Forelimb muscle (tissue), 1 donor: ENCODE results near the gene FRMD3. TPM values are rescaled to one million over a fixed set of nuclear protein-coding genes. Genes with fewer than 3 reads are reported as not detected.

Source experiments
- DNase-seq: peaks from one replicate; pipeline ENCODE4 v3.0.0-alpha.2; 2013; ENCODE audit warnings: low read depth
- polyA plus RNA-seq: library from polyadenylated mRNA; unstranded; fragments of 120-200 nt; gene quantifications from one replicate; pipeline ENCODE4 v1.2.1, GENCODE V29; 2013; ENCODE audit not compliant: insufficient read length

Gene FRMD3
- polyA plus RNA-seq, 1 donor = 31.3 TPM

DNA sequence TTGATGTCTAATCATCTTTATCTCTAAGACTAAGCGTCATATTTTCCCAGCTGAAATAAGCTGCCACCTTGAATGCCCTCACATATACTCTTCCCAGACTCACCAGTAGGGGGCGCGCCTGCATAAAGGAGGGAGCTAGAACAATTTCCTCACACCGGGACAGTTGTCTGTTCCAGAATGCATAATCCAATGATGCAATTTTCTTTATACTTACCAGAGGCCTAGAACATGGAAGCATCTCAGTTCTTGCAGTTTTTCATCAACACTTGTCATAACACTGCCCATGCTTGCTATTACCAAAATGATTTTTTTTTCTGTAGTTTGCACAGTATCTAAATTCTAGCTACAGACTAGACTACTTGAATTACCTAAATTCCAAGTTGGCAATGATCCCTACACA lies 203.9 kb downstream of the FRMD3 start:
- peak; percentile 52 for DNase-seq

DNA sequence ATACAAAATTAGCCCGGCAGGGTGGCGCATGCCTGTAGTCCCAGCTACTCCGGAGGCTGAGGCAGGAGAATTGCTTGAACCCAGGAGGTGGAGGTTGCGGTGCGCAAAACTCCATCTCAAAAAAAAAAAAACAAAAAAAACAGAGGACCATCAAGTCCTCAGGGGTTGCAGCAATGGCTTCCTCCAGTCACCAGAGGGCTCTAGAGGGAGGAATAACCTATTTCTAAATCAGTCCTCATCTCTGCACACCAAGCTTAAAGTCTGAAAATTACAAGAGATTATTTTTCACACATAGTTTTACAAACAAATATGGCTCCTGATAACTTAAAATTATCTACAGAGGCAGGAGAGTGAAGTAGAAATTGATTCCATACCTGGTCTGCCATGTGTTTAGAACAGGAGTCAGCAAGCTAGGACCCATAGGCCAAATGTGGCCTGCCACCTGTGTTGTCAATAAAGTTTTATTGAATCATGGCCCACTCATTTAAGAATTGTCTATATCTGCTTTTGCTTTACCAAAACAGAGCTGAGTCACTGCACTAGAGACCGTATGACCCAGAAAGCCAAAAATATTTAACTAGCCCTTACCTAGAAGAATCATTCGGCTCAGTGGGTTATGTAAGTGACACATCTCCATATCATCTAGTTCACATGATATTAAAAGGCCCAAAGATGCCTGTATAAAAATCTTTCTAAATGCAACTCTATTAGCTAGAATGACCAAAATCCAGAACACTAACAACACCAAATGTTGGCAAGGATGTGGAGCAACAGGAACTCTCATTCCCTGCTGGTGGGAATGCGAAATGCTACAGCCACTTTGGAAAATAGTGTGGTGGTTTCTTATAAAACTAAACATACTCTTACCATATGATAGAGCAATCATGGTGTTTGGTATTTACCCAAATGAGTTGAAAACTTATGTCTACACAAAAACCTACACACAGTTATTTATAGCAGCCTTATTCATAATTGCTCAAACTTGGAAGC lies 207.7 kb downstream of the FRMD3 start:
- DNase-seq = no peak

- DNase-seq = no peak
Observed at GRCh38 chr9:83327750-83328622, 210.2 kb downstream of the FRMD3 start.

DNA sequence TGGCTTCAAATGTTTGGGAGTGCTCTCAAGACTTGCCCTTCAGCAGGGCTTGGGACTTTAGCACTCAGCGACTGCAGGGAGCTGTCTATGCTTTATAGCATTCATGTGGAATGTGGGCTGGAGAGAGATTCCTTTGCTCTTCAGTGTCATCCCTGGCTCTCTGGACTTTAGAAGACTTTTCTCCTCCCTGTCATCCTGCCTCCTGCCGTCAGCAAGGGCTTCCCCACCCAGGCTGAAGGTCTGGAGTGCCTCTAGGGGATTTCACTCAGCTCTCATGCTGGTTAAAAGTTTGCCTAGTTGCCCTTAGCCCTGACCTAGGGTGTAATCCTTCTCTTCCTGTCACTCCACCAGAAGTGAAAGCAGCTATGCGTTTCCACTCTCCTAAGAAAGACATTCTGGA lies 210.9 kb downstream of the FRMD3 start:
- no peak for DNase-seq

DNA sequence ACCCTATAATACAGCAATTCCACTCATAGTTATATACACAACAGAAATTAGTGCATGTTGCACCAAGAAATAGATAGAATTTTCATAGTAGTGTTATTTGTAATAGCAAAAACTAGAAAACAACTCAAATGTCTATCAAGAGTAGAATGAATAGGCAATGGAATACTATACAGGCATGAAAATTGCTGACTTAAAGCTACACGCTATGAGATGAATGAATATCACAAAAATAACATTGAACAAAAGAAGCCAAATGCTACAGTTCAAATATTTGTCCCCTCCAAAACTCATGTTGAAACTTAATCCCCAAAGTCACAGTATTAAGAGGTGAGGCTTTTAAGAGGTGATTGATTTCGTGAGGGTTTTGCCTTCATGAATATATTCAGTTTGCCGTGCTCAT lies 215.1 kb downstream of the FRMD3 start:
- DNase-seq = no peak

DNA sequence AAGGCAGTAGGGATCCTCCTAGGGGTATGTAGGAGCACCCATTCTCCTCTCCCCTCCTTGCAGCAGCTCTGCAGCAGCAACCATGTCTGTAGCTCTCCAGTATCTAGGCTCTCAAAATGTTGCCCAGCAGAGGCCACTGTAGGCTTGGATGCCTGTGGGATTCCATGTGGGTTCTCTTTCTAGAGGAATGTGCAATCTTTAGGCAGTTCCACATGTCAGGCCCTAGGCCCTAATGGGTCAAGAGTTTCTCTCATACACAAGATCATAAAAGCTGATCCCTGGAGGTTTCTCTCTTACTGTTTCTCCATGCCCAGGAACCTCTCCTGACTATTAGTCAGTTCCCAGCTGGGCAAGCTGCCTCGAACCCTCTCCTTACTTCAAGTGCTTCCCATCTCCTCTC lies 215.8 kb downstream of the FRMD3 start:
- no peak for DNase-seq

GRCh38 chr9:83317244-83317643 lies 221.0 kb downstream of the FRMD3 start:
- DNase-seq = no peak

- no peak for DNase-seq
Observed at GRCh38 chr9:83315649-83316048, 222.6 kb downstream of the FRMD3 start.

GRCh38 chr9:83313781-83314180 lies 224.4 kb downstream of the FRMD3 start:
- no peak for DNase-seq

DNA sequence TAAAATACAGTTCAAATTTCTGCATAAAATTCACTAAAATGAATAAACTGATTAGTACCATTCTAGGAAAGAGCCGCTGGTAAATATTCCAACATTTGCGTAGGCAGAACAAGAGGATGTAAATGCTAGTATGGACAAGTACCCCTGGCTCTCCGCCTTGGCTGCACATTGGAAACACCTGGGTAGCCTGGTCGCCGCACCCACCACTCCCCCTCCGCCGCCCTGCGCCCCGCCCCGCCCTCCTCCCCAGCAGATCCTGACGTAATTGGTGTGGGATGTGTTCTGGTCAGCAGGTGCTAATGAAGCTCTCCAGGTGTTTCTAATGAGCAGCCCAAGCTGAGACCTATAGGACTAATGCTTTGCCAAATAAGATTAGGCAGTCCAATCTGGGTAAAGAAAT lies 225.7 kb downstream of the FRMD3 start:
- DNase-seq = no peak

GRCh38 chr9:83307066-83307724 lies 231.0 kb downstream of the FRMD3 start:
- DNase-seq = no peak

GRCh38 chr9:83304686-83305085 lies 233.5 kb downstream of the FRMD3 start:
- peak; percentile 81 for DNase-seq

- no peak for DNase-seq
Observed at GRCh38 chr9:83299571-83299970, 238.6 kb downstream of the FRMD3 start.

DNA sequence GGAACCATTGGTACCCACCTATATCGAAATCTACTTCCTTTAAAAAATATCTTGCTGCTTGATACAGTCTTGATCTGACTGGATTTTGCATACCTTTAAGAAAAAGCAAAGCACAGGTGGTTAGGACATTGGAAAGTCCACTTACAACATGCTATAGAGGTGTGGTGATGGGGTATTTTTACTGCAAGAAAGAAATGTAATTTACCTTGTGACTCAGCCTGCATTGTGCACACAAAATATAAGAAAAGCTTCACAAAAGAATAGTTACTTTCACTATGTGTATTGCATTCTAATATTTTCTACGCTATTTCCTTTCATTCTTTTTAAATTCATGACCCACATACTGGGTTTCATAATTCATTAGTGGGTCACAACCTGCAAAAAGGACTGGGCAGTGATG lies 239.1 kb downstream of the FRMD3 start:
- no peak for DNase-seq

DNA sequence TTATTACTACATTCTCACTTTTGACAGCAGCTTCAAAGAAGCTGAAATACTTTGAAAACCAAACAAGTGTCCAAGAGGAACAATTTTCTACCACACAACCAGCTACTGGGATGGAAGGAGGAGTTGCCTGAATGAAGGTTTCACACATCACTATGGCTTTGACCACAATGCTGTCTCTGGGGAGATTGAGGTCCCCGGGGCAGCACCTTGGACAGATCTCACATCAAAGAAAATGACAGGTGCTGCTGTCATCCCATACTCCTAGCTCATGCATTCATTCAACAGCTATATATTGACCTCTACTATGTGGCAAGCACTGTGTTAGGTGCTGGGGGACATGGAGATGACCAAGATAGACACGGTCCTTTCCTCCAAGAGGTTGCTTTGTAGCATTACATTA lies 242.1 kb downstream of the FRMD3 start:
- no peak for DNase-seq

DNA sequence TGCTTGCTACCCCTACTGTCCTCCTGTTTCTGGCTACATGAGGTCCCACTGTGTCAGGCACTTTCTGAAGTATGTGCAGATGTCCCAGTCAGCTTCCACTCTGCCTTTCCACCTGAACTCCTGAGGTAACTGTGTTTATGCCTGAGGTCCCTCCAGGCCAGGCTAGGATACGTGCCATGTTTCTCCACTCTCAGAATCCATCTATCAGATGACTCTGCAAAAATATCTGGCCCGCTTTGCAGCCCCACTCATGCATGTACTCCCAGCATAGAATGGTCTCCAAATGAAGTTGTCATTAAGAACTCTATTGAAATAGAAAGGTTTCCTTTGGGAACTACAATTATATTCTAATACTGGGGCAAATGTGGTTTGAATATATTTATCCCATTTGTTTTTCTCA lies 243.4 kb downstream of the FRMD3 start:
- no peak for DNase-seq

DNA sequence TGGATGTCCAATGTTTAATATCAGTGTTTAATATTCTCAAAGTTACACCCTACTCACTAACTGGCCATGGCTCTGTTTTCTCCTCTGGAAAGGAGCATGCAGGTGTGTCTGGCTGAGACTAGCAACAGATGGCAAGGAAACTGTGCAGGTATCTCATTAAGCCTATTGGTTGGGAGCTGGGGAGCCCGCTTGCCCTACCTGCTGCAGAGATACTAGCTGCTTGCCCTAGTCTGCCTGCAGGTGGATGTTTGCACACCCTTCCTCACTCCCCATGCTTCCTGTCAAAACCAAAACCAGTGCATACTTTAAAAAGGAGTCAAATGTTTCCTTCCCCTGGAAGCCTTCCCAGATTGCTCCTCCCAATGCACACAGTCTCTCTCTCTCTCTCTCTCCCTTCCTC lies 247.0 kb downstream of the FRMD3 start:
- DNase-seq = no peak

- no peak for DNase-seq
Observed at GRCh38 chr9:83290692-83291091, 247.5 kb downstream of the FRMD3 start.

- no peak for DNase-seq
Observed at GRCh38 chr9:83287021-83287420, 251.2 kb downstream of the FRMD3 start.

- no peak for DNase-seq
Observed at GRCh38 chr9:83285445-83286225, 252.6 kb downstream of the FRMD3 start.

DNA sequence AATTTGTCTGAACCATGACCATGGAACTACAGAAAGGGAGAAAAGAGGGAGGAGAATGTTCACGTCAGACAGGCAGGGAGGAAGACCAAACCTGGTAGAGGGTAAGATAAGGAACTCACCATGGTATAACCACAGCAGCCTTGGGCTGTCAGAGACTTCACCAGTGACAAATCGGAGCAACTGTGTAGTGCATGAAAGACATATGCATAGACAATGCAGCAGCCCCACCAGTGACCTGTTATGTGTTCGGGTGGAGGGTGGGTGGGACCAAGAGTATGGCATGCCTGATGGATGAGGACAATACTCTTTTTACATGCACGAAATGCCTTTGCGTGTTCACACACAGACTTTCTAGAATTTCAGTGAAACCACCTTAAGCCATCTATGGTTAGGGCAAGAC lies 253.5 kb downstream of the FRMD3 start:
- DNase-seq = no peak
